A204.1 (cell line): ENCODE data around the gene PLD4.
"Not testable (repeated sequence)": the region's sequence is repeated elsewhere in the genome, so short reads cannot be mapped to it uniquely, and the experiment has no call there.

Experiments used
- FAIRE-seq: peaks from 2 replicates; lab custom pipeline; 2012; peaks lifted over from hg19 to GRCh38; lab: Jason Lieb, UNC

PLD4 gene

DNA sequence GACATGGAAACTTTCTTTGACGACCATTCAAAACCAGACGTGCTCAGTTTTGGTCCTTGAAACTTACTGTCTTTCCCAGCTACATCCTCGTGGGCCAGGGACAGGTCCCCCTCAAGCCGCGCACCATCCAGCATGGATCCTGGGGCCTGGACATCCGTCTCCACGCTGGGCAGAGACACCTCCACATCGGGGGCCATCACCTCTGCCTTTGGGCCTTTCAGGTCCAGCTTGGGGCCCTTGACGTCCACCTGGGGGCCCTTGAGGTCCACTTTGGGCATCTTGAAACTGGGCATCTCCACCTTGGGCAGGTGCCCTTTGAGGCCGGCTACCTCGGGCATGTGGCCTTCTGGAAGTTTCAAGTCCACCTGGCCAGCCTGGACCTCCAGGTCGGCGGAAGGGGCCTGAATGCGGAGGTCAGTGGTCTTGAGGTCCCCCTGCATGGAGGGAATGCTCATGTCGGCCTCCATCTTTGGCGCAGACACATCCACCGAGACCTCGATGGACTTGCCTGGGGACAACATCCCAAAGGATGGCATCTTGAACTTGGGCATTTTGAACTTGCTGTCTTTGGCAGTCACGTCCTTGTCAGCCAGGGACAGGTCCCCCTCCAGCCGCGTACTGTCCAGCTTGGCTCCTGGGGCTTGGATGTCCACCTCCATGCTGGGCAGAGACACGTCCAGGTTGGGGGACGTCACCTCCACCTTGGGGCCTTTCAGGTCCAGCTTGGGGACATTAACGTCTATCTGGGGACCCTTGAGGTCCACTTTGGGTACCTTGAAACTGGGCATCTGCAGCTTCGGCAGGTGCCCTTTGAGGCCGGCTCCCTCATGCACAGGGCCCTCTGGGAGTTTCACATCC lies 17.1 kb downstream of the PLD4 start:
- no peak for FAIRE-seq

DNA sequence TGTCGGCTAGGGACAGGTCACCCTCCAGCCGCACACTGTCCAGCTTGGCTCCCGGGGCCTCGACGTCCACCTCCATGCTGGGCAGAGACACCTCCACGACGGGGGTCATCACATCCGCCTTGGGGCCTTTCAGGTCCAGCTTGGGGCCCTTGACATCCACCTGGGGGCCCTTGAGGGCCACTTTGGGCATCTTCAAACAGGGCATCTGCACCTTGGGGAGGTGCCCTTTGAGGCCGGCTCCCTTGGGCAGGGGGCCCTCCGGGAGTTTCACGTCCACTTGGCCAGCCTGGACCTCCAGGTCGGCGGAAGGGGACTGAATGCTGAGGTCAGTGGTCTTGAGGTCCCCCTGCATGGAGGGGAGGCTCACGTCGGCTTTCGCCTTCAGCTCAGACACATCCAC lies 17.9 kb downstream of the PLD4 start:
- FAIRE-seq, result no peak

DNA sequence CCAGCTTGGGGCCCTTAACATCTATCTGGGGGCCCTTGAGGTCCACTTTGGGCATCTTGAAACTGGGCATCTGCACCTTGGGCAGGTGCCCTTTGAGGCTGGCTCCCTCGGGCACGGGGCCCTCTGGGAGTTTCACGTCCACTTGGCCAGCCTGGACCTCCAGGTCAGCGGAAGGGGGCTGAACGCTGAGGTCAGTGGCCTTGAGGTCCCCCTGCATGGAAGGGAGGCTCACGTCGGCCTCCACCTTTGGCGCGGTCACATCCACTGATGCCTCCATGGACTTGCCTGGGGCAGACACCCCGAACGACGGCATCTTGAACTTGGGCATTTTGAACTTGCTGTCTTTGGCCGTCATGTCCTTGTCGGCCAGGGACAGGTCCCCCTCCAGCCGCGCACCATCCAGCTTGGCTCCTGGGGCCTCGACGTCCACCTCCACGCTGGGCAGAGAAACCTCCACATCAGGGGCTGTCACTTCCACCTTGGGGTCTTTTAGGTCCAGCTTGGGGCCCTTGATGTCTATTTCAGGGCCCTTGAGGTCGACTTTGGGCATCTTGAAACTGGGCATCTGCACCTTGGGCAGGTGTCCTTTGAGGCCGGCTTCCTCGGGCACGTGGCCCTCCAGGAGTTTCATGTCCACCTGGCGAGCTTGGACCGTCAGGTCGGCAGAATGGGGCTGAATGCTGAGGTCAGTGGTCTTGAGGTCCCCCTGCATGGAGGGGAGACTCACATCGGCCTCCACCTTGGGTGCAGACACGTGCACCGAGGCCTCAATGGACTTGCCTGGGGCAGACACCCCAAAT lies 18.7 kb downstream of the PLD4 start:
- FAIRE-seq, result not testable (repeated sequence)

DNA sequence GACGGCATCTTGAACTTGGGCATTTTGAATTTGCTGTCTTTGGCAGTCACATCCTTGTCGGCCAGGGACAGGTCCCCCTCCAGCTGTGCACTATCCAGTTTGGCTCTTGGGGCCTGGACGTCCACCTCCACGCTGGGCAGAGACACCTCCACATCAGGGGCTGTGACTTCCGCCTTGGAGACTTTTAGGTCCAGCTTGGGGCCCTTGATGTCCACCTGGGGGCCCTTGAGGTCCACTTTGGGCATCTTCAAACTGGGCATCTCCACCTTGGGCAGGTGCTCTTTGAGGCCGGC lies 19.3 kb downstream of the PLD4 start:
- not testable (repeated sequence) for FAIRE-seq

DNA sequence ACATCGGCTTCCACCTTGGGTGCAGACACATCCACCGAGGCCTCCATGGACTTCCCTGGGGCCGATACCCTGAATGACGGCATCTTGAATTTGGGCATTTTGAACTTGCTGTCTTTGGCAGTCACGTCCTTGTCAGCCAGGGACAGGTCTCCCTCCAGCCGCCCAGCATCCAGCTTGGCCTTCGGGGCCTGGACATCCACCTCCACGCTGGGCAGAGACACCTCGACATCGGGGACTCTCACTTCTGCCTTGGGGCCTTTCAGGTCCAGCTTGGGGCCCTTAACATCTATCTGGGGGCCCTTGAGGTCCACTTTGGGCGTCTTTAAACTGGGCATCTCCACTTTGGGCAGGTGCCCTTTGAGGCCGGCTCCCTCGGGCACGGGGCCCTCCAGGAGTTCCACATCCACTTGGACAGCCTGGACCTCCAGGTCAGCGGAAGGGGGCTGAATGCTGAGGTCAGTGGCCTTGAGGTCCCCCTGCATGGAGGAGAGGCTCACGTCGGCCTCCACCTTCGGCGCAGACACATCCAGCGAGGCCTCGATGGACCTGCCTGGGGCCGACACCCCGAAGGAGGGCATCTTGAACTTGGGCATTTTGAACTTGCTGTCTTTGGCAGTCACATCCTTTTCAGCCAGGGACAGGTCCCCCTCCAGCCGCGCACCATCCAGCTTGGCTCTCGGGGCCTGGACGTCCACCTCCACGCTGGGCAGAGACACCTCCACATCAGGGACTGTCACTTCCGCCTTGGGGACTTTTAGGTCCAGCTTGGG lies 19.9 kb downstream of the PLD4 start:
- not testable (repeated sequence) for FAIRE-seq

DNA sequence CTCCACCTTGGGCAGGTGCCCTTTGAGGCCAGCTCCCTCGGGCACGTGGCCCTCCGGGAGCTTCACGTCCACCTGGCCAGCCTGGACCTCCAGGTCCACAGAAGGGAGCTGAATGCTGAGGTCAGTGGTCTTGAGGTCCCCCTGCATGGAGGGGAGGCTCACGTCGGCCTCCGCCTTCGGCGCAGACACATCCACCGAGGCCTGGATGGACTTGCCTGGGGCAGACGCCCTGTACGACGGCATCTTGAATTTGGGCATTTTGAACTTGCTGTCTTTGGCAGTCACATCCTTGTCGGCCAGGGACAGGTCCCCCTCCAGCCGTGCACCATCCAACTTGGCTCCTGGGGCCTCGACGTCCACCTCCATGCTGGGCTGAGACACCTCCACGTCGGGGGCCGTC lies 20.6 kb downstream of the PLD4 start:
- FAIRE-seq, result not testable (repeated sequence)

DNA sequence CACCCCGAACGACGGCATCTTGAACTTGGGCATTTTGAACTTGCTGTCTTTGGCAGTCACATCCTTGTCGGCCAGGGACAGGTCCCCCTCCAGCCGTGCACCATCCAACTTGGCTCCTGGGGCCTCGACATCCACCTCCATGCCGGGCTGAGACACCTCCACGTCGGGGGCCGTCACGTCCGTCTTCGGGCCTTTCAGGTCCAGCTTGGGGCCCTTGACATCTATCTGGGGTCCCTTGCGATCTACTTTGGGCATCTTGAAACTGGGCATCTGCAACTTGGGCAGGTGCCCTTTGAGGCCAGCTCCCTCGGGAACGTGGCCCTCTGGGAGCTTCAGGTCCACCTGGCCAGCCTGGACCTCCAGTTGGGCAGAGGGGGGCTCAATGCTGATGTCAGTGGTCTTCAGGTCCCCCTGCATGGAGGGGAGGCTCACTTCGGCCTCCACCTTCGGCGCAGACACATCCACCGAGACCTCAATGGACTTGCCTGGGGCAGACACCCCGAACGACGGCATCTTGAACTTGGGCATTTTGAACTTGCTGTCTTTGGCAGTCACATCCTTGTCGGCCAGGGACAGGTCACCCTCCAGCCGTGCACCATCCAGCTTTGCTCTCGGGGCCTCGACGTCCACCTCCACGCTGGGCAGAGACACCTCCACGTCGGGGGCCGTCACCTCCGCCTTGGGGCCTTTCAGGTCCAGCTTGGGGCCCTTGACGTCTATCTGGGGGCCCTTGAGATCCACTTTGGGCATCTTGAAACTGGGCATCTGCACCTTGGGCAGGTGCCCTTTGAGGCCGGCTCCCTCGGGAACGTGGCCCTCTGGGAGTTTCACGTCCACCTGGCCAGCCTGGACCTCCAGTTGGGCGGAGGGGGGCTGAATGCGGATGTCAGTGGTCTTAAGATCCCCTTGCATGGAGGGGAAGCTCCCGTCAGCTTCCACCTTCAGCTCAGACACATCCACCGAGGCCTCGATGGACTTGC lies 21.6 kb downstream of the PLD4 start:
- not testable (repeated sequence) for FAIRE-seq

DNA sequence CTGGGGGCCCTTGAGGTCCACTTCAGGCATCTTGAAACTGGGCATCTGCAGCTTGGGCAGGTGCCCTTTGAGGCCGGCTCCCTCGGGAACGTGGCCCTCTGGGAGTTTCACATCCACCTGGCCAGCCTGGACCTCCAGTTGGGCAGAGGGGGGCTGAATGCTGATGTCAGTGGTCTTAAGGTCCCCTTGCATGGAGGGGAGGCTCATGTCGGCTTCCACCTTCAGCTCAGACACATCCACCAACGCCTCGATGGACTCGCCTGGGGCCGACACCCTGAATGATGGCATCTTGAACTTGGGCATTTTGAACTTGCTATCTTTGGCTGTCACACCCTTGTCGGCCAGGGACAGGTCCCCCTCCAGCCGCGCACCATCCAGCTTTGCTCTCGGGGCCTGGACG lies 22.5 kb downstream of the PLD4 start:
- not testable (repeated sequence) for FAIRE-seq

DNA sequence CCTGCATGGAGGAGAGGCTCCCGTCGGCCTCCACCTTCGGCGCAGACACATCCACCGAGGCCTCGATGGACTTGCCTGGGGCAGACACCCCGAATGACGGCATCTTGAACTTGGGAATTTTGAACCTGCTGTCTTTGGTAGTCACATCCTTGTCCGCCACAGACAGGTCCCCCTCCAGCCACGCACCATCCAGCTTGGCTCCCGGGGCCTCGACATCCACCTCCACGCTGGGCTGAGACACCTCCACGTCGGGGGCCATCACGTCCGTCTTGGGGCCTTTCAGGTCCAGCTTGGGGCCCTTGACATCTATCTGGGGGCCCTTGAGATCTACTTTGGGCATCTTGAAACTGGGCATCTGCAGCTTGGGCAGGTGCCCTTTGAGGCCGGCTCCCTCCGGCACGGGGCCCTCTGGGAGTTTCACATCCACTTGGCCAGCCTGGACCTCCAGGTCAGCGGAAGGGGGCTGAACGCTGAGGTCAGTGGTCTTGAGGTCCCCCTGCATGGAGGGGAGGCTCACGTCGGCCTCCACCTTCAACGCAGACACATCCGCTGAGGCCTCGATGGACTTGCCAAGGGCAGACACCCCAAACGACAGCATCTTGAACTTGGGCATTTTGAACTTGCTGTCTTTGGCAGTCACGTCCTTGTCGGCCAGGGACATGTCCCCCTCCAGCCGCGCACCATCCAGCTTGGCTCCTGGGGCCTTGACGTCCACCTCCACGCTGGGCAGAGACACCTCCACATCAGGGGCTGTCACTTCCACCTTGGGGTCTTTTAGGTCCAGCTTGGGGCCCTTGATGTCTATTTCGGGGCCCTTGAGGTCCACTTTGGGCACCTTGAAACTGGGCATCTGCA lies 23.4 kb downstream of the PLD4 start:
- not testable (repeated sequence) for FAIRE-seq

DNA sequence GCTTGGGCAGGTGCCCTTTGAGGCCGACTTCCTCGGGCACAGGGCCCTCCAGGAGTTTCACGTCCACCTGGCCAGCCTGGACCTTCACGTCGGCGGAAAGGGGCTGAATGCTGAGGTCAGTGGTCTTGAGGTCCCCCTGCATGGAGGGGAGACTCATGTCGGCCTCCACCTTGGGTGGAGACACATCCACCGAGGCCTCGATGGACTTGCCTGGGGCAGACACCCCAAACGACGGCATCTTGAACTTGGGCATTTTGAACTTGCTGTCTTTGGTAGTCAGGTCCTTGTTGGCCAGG lies 24.0 kb downstream of the PLD4 start:
- FAIRE-seq, result no peak

DNA sequence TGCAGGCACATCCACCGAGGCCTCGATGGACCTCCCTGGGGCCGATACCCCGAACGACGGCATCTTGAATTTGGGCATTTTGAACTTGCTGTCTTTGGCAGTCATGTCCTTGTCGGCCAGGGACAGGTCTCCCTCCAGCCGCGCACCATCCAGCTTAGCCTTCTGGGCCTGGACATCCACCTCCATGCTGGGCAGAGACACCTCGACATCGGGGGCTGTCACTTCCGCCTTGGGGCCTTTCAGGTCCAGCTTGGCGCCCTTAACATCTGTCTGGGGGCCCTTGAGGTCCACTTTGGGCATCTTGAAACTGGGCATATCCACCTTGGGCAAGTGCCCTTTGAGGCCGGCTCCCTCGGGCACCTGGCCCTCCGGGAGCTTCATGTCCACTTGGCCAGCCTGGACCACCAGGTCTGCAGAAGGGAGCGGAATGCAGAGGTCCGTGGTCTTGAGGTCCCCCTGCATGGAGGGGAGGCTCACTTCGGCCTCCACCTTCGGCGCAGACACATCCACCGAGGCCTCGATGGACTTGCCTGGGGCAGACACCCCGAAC lies 24.8 kb downstream of the PLD4 start:
- not testable (repeated sequence) for FAIRE-seq

DNA sequence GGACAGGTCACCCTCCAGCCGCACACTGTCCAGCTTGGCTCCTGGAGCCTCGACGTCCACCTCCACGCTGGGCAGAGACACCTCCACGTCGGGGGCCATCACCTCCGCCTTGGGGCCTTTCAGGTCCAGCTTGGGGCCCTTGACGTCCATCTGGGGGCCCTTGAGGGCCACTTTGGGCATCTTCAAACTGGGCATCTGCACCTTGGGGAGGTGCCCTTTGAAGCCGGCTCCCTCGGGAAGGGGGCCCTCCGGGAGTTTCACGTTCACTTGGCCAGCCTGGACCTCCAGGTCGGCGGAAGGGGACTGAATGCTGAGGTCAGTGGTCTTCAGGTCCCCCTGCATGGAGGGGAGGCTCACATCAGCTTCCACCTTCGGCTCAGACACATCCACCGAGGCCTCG lies 25.3 kb downstream of the PLD4 start:
- no peak for FAIRE-seq

DNA sequence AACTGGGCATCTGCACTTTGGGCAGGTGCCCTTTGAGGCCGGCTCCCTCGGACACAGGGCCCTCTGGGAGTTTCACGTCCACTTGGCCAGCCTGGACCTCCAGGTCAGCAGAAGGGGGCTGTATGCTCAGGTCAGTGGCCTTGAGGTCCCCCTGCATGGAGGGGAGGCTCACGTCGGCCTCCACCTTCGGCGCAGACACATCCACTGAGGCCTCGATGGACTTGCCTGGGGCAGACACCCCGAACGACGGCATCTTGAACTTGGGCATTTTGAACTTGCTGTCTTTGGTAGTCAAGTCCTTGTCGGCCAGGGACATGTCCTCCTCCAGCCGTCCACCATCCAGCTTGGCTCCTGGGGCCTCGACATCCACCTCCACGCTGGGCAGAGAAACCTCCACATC lies 26.0 kb downstream of the PLD4 start:
- FAIRE-seq, result not testable (repeated sequence)

DNA sequence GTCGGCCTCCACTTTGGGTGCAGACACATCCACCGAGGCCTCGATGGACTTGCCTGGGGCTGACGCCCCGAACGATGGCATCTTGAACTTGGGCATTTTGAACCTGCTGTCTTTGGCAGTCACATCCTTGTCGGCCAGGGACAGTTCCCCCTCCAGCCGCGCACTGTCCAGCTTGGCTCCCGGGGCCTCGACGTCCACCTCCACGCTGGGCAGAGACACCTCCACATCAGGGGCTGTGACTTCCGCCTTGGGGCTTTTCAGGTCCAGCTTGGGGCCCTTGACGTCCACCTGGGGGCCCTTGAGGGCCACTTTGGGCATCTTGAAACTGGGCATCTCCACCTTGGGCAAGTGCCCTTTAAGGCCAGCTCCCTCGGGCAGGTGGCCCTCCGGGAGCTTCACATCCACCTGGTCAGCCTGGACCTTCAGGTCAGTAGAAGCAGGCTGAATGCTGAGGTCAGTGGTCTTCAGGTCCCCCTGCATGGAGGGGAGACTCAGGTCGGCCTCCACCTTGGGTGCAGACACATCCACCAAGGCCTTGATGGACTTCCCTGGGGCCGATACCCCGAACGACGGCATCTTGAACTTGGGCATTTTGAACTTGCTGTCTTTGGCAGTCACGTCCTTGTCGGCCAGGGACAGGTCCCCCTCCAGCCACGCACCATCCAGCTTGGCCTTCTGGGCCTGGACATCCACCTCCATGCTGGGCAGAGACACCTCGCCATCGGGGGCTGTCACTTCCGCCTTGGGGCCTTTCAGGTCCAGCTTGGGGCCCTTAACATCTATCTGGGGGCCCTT lies 27.4 kb downstream of the PLD4 start:
- FAIRE-seq, result not testable (repeated sequence)

DNA sequence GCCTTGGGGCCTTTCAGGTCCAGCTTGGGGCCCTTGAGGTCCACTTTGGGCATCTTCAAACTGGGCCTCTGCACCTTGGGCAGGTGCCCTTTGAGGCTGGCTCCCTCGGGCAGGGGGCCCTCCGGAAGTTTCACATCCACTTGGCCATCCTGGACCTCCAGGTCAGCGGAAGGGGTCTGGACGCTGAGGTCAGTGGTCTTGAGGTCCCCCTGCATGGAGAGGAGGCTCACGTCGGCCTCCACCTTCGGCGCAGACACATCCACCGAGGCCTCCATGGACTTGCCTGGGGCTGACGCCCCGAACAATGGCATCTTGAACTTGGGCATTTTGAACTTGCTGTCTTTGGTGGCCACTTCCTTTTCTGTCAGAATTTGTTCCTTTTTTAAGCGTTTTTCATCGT lies 28.4 kb downstream of the PLD4 start:
- no peak for FAIRE-seq

DNA sequence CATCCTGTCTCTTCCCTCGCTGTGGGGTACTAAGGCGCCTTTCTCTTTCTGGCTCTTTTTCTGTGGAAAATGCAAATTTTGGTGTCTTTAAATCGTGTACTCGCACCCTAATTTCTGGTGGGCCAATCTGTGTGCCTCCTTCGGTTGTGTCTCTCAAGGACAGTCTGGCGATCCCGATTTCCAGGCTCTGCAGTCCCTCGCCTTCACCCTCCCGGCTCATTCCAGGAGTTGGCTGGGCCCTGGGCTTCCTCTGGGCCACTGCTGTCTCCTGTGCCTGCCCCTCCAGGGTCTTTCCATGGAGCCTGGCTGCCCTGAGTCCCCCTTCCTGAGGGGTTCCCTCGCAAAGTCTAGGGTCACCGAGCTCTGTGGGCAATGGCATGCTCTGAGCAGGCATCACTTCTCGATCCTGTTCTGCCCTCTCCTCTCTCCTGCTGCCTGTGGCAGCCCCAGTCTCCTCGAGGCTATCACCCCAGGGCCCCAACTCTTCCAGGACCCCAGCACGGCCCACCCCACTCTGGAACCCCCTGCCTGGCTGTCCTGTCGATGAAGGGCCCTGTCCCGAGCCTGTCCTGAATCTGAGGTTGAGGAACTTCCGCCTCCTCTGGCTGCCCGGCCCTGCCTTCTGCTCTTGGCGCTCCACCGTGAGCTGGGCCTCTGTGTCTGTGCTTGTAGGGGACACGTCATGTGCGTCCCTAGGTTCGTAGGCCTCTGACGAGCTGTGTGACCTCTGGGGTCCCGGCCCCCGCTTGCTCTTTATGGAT lies 29.4 kb downstream of the PLD4 start:
- no peak for FAIRE-seq

DNA sequence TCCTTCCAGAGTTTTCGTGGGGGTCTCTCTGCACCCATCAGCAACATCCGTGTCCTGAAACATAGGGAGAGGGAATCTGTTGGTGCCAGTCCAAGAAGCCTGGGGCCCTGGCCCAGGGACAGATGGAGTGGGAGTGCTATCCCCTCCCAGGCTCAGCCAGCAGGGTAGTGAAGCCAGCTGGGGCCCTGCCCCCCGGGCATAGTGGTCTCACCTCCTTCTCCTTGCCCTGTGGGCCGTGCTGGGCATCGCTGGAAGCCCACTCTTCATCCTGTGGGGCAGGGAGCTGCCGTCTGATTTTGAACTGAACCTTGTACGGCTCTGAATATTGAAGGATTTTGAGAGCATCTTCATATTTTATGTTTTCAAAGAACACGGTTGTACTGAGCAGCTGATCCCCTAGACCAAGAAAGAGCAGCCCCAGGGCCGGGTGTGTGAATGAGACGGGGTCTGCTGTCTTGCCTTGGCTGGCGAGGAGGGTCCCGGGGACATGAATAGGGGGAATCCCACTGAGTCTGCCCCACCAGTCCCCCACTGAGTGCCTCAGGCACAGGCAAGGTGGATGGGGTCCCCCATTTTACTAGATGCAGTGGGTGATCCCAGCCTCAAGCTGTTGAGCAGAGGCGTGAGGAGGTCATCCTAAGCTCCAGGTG lies 30.2 kb downstream of the PLD4 start:
- no peak for FAIRE-seq

DNA sequence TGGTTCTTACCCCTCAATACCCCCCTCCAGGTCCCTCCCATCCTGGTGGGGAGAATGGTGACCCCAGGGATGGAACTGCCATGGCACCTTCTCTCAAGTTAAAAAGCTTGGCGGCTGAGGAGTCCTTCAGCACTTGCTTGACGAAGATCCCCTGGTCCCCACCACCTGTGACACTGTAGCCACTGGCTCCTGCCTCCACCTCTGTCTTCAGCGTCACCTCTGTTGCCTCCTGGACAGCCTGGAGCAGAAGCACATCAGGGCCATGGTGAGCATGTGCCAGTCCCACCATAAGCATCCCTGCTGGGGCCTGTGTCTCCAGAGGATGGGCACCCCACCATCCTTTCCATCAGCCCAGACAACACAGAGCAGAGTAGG lies 30.7 kb downstream of the PLD4 start:
- FAIRE-seq, result no peak
